ENCODE measurements around the gene A4GALT.
"Not testable (repeated sequence)": the region's sequence is repeated elsewhere in the genome, so short reads cannot be mapped to it uniquely, and the experiment has no call there.

A4GALT gene

GRCh38 chr22:42676059-42676607, 44.5 kb downstream of the A4GALT start:
- Histone ChIP-seq H3K9ac (no peak overlapping the region), H3K27ac (no peak overlapping the region), H3K4me1 (peaks cover 16 to 33% (median 20%) of the 10 kb centered on the region in 10 experiments), H4K20me1 (no peaks in the 10 kb centered on the region), H3K4me2 (0 out of 22 replicates have a peak overlapping the region, but pooled peaks of 1 of the 11 experiments have one; percentile 5), H3K4me3 (no peak overlapping the region), H3K9me3 (replicated peaks in 1 of 11) (peaks cover 16 to 40% (median 28%) of the 10 kb centered on the region in 11 experiments), H3K27me3 (no peaks in the 10 kb centered on the region), H3K36me3 (peaks cover 0 to 14% (median 4%) of the 10 kb centered on the region in 11 experiments; a peak in 3 of 22 replicates)
- TF ChIP-seq Cebpa-rat (IDR thresholded peaks at IDR 0.05) = no peak

GRCh38 chr22:42673898-42674401, 46.7 kb downstream of the A4GALT start:
- H3K4me3 ChIP-seq = no peak overlapping the region
- H3K9me3 ChIP-seq (replicated peaks in 1 of 11) = peaks cover 10 to 38% (median 23%) of the 10 kb centered on the region in 11 experiments
- H3K27ac ChIP-seq = no peak overlapping the region
- H3K9ac ChIP-seq = no peak overlapping the region
- peaks cover 16 to 24% (median 18%) of the 10 kb centered on the region in 10 experiments for H3K4me1 ChIP-seq
- no peaks in the 10 kb centered on the region for H3K27me3 ChIP-seq
- H3K36me3 ChIP-seq = peaks cover 0 to 9% (median 4%) of the 10 kb centered on the region in 11 experiments; a peak in 3 of 22 replicates
- no peak for TF ChIP-seq Cebpa-rat (IDR thresholded peaks at IDR 0.05)
- no peak overlapping the region for H3K4me2 ChIP-seq
- H4K20me1 ChIP-seq = no peaks in the 10 kb centered on the region

GRCh38 chr22:42673071-42673470, 47.6 kb downstream of the A4GALT start:
- H3K4me3 ChIP-seq, H4K20me1 ChIP-seq, H3K27ac ChIP-seq, H3K4me2 ChIP-seq, H3K27me3 ChIP-seq, H3K36me3 ChIP-seq, H3K9ac ChIP-seq: not testable (repeated sequence)
- Histone ChIP-seq H3K9me3 (replicated peaks in 1 of 11) (peaks cover under 1 to 29% (median 14%) of the 10 kb centered on the region in 11 experiments), H3K4me1 (peaks cover 16 to 24% (median 18%) of the 10 kb centered on the region in 10 experiments)

GRCh38 chr22:42670921-42671709, 49.6 kb downstream of the A4GALT start:
- TF ChIP-seq Cebpa-rat (IDR thresholded peaks at IDR 0.05) = no peak

GRCh38 chr22:42670046-42670445, 50.6 kb downstream of the A4GALT start:
- H3K36me3 ChIP-seq = no peaks in the 10 kb centered on the region
- H3K27ac ChIP-seq = no peak overlapping the region
- H3K4me3 ChIP-seq = no peak overlapping the region
- H3K4me1 ChIP-seq = peaks cover 10 to 31% (median 25%) of the 10 kb centered on the region in 10 experiments
- H3K27me3 ChIP-seq = no peaks in the 10 kb centered on the region
- H3K9me3 ChIP-seq (replicated peaks in 1 of 11) = peaks cover 0 to 22% (median 7%) of the 10 kb centered on the region in 11 experiments; a peak in 12 of 22 replicates
- no peak for TF ChIP-seq Cebpa-rat (IDR thresholded peaks at IDR 0.05)
- H4K20me1 ChIP-seq = no peaks in the 10 kb centered on the region
- H3K9ac ChIP-seq = no peak overlapping the region
- peak overlapping the region in 1 of 11 experiments; percentile 59; a peak in 1 of 22 replicates for H3K4me2 ChIP-seq

More at GRCh38 chr22:42670921-42671709, 49.6 kb downstream of the A4GALT start:
- no peaks in the 10 kb centered on the region for H4K20me1 ChIP-seq
- peak overlapping the region; percentile 10 to 70 (median 51); a peak in 21 of 22 replicates for H3K4me2 ChIP-seq
- H3K9ac ChIP-seq = no peak overlapping the region
- no peak overlapping the region for H3K27ac ChIP-seq
- H3K27me3 ChIP-seq = no peaks in the 10 kb centered on the region
- no peaks in the 10 kb centered on the region for H3K36me3 ChIP-seq
- no peak overlapping the region for H3K4me3 ChIP-seq
- H3K4me1 ChIP-seq = peaks cover 10 to 21% (median 17%) of the 10 kb centered on the region in 10 experiments
- peaks cover 0 to 22% (median 7%) of the 10 kb centered on the region in 11 experiments; a peak in 12 of 22 replicates for H3K9me3 ChIP-seq (replicated peaks in 1 of 11)

- not testable (repeated sequence) for H4K20me1 ChIP-seq, H3K4me3 ChIP-seq, H3K27ac ChIP-seq, H3K4me2 ChIP-seq, H3K9ac ChIP-seq, H3K36me3 ChIP-seq
- H3K9me3 ChIP-seq (replicated peaks in 1 of 11) = peaks cover 0 to 18% (median 7%) of the 10 kb centered on the region in 11 experiments; a peak in 12 of 22 replicates
- peaks cover 10 to 17% (median 13%) of the 10 kb centered on the region in 11 experiments for H3K27me3 ChIP-seq
- H3K4me1 ChIP-seq = peaks cover 7 to 36% (median 32%) of the 10 kb centered on the region in 10 experiments
Measured at GRCh38 chr22:42666393-42666792, 54.3 kb downstream of the A4GALT start.

GRCh38 chr22:42664976-42665831, 55.5 kb downstream of the A4GALT start:
- H3K9ac ChIP-seq = peak overlapping the region in 1 of 11 experiments; percentile 19; a peak in 1 of 22 replicates
- H3K9me3 ChIP-seq (replicated peaks in 1 of 11) = peaks cover 0 to 10% (median 5%) of the 10 kb centered on the region in 11 experiments; a peak in 11 of 22 replicates
- peaks cover 0 to 34% (median 27%) of the 10 kb centered on the region in 10 experiments; a peak in 15 of 20 replicates for H3K4me1 ChIP-seq
- TF ChIP-seq Cebpa-rat (IDR thresholded peaks at IDR 0.05) = no peak
- no peaks in the 10 kb centered on the region for H4K20me1 ChIP-seq
- no peaks in the 10 kb centered on the region for H3K36me3 ChIP-seq
- H3K4me2 ChIP-seq = peak overlapping the region in 6 of 11 experiments; percentile 7 to 60 (median 41); a peak in 11 of 22 replicates
- H3K4me3 ChIP-seq = no peak overlapping the region
- H3K27me3 ChIP-seq = peaks cover 10 to 17% (median 13%) of the 10 kb centered on the region in 11 experiments
- H3K27ac ChIP-seq = no peak overlapping the region

- H3K4me1 ChIP-seq = peaks cover 10 to 62% (median 57%) of the 10 kb centered on the region in 10 experiments
- H3K9ac ChIP-seq = peak overlapping the region; percentile 58 to 80 (median 68); a peak in 21 of 22 replicates
- H4K20me1 ChIP-seq = no peaks in the 10 kb centered on the region
- no peaks in the 10 kb centered on the region for H3K36me3 ChIP-seq
- no peak for TF ChIP-seq Cebpa-rat (IDR thresholded peaks at IDR 0.05)
- H3K27me3 ChIP-seq = peaks cover 10 to 17% (median 13%) of the 10 kb centered on the region in 11 experiments
- H3K9me3 ChIP-seq (replicated peaks in 1 of 11) = no peaks in the 10 kb centered on the region
- H3K4me2 ChIP-seq = peak overlapping the region; percentile 87 to 99 (median 97)
- H3K4me3 ChIP-seq = peak overlapping the region; percentile 53 to 75 (median 62)
- H3K27ac ChIP-seq = peak overlapping the region in 8 of 11 experiments; percentile 9 to 61 (median 38); a peak in 13 of 22 replicates
Measured at GRCh38 chr22:42661985-42662831, 58.5 kb downstream of the A4GALT start.
